ENCODE results near the gene DGUOK. TPM values are rescaled to one million over a fixed set of nuclear protein-coding genes. Genes with fewer than 3 reads are reported as not detected.

The DGUOK gene
- polyA plus RNA-seq, 1 donor from 2014 or later, result 168 TPM

DNA sequence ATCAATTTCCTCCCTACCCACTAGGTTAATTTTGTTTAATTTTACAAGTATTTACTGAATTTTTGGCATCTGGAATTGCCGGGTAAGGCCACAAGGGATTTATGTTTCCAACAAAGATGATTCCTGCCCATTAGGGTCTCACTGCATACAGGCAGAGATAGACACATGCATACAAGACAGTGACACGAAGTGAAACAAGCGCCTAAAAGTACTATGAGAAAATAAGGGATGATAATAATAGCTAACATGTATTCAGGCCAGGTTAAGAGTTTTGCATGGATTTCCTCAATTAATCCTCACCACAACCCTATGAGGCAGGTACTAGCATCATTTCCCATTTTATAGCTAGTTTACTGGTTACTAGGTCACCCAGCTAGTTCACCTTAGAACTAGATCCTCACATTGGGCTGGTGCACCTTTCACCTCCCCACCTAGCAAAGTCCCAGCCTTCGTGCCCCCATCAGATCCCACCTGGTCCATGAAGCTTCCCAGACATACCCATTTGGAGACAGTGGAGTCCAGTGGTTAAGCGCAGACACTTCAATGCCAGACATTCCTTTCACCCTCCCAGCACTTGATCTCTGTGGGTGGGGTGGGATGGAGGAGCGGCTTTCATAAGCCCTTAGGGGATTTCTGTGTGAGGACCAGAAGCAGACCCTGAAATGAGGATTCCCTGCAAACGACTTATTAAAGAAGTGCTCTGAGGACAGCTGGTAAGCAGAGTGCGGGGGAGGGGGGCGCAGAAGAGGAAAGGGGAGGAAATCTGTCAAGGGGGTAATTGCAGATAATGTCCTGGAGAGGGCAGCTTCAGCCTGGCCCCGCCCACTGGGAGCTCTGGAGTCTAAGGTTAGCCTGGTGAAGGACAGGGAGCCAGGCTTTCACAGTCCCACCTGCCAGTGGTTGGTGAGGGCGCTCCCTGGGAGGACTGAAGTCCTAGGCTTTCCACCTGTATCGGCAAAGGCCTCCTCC lies 5.8 kb upstream of the DGUOK start:
- no peaks in the 10 kb centered on the region for H4K20me1 ChIP-seq (ENCODE audit: insufficient read depth)
- H2AFZ ChIP-seq (ENCODE audit: low read depth, low read length), result no peak overlapping the region
- H3K36me3 ChIP-seq (ENCODE audit: insufficient read depth, low read length), result no peaks in the 10 kb centered on the region
- H3K4me3 ChIP-seq (ENCODE audit: low read length), result no peak overlapping the region
- no peak for TF ChIP-seq MXI1 (conservative IDR thresholded peaks at IDR 0.05; ENCODE audit: poor library complexity, severe bottlenecking)
- TF ChIP-seq POLR2AphosphoS5 (IDR thresholded peaks at IDR 0.05), result no peak
- TF ChIP-seq, protein P1, sequence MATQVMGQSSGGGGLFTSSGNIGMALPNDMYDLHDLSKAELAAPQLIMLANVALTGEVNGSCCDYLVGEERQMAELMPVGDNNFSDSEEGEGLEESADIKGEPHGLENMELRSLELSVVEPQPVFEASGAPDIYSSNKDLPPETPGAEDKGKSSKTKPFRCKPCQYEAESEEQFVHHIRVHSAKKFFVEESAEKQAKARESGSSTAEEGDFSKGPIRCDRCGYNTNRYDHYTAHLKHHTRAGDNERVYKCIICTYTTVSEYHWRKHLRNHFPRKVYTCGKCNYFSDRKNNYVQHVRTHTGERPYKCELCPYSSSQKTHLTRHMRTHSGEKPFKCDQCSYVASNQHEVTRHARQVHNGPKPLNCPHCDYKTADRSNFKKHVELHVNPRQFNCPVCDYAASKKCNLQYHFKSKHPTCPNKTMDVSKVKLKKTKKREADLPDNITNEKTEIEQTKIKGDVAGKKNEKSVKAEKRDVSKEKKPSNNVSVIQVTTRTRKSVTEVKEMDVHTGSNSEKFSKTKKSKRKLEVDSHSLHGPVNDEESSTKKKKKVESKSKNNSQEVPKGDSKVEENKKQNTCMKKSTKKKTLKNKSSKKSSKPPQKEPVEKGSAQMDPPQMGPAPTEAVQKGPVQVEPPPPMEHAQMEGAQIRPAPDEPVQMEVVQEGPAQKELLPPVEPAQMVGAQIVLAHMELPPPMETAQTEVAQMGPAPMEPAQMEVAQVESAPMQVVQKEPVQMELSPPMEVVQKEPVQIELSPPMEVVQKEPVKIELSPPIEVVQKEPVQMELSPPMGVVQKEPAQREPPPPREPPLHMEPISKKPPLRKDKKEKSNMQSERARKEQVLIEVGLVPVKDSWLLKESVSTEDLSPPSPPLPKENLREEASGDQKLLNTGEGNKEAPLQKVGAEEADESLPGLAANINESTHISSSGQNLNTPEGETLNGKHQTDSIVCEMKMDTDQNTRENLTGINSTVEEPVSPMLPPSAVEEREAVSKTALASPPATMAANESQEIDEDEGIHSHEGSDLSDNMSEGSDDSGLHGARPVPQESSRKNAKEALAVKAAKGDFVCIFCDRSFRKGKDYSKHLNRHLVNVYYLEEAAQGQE (IDR thresholded peaks at IDR 0.05; ENCODE audit: borderline replicate concordance), result no peak
- TF ChIP-seq EP300 (conservative IDR thresholded peaks at IDR 0.05; ENCODE audit: poor library complexity, severe bottlenecking), result no peak
- TF ChIP-seq EZH2 (IDR thresholded peaks at IDR 0.05; ENCODE audit: borderline replicate concordance, insufficient read depth, low read length, poor library complexity, severe bottlenecking), result no peak
- TF ChIP-seq SMC3 (conservative IDR thresholded peaks at IDR 0.05; ENCODE audit: poor library complexity), result no peak
- no peak overlapping the region for H3K27ac ChIP-seq (ENCODE audit: low read length)
- H3K79me2 ChIP-seq (replicated peaks; ENCODE audit: insufficient read depth, low read length), result no peaks in the 10 kb centered on the region
- H3F3A ChIP-seq (ENCODE audit: insufficient read depth, low read length, poor library complexity, severe bottlenecking), result no peaks in the 10 kb centered on the region
- H3K9me2 ChIP-seq (ENCODE audit: insufficient read depth, low read length), result no peaks in the 10 kb centered on the region
- H3K9ac ChIP-seq (ENCODE audit: low read length), result no peak overlapping the region
- H3K27me3 ChIP-seq (ENCODE audit: insufficient read depth, low read depth, low read length), result no peaks in the 10 kb centered on the region
- H3K4me2 ChIP-seq (ENCODE audit: low read length), result no peak overlapping the region
- no peaks in the 10 kb centered on the region for H3K9me3 ChIP-seq (ENCODE audit: low read length)

- Histone ChIP-seq H3K4me2 (ENCODE audit: low read length) (no peak overlapping the region), H3K36me3 (ENCODE audit: insufficient read depth, low read length) (no peaks in the 10 kb centered on the region), H3K4me3 (ENCODE audit: low read length) (no peak overlapping the region), H3K27me3 (ENCODE audit: insufficient read depth, low read depth, low read length) (no peaks in the 10 kb centered on the region), H3K79me2 (replicated peaks; ENCODE audit: insufficient read depth, low read length) (no peaks in the 10 kb centered on the region), H4K20me1 (ENCODE audit: insufficient read depth) (no peaks in the 10 kb centered on the region), H3F3A (ENCODE audit: insufficient read depth, low read length, poor library complexity, severe bottlenecking) (no peaks in the 10 kb centered on the region), H3K27ac (ENCODE audit: low read length) (no peak overlapping the region), H2AFZ (ENCODE audit: low read depth, low read length) (no peak overlapping the region), H3K9me3 (ENCODE audit: low read length) (no peaks in the 10 kb centered on the region), H3K9ac (ENCODE audit: low read length) (no peak overlapping the region), H3K9me2 (ENCODE audit: insufficient read depth, low read length) (no peaks in the 10 kb centered on the region)
- TF ChIP-seq SMC3 (conservative IDR thresholded peaks at IDR 0.05; ENCODE audit: poor library complexity) (no peak), POLR2AphosphoS5 (IDR thresholded peaks at IDR 0.05) (no peak), EZH2 (IDR thresholded peaks at IDR 0.05; ENCODE audit: borderline replicate concordance, insufficient read depth, low read length, poor library complexity, severe bottlenecking) (no peak), TAF1 (IDR thresholded peaks at IDR 0.05; ENCODE audit: low read depth) (no peak), CTCF (IDR thresholded peaks at IDR 0.05; ENCODE audit: poor library complexity, severe bottlenecking) (no peak), RAD21 (conservative IDR thresholded peaks at IDR 0.05) (no peak), MXI1 (conservative IDR thresholded peaks at IDR 0.05; ENCODE audit: poor library complexity, severe bottlenecking) (no peak), EP300 (conservative IDR thresholded peaks at IDR 0.05; ENCODE audit: poor library complexity, severe bottlenecking) (no peak)
- TF ChIP-seq, protein P1 (IDR thresholded peaks at IDR 0.05; ENCODE audit: borderline replicate concordance), result no peak
These were observed 5.1 kb upstream of the DGUOK start for GRCh38 chr2:73921581-73921980.

All from neural cell (in vitro differentiated cells).